HCT116 (cell line): ENCODE data around the gene WFDC2. TPM values are rescaled to one million over a fixed set of nuclear protein-coding genes. Genes with fewer than 3 reads are reported as not detected.

Experiments used
- ATAC-seq: fragments of 200-7000 bp; cut with Tn5 transposase; 2 replicates; pipeline ENCODE4 v1.9.1; 2020; ENCODE audit warnings: mild to moderate bottlenecking, moderate library complexity
- BruUV-seq: library from RNA; stranded (reverse); fragments of 400-500 nt; replicated peaks from 2 replicates; lab custom pipeline; 2021; lab: Mats Ljungman, UMichigan
- CTCF ChIA-PET: fragments of 300-600 bp; sonication (Branson Sonifier 250); formaldehyde crosslinking; loops from one replicate; lab custom pipeline; 2021; ENCODE audit warnings: antibody characterized with exemption; lab: Charles Lee
- POLR2A ChIA-PET: fragments of 300-600, 350-600 bp; sonication (Branson Sonifier 250); formaldehyde crosslinking; loops from one replicate; lab custom pipeline; 2021; ENCODE audit warnings: antibody characterized with exemption; lab: Charles Lee
- RAD21 ChIA-PET, 2 experiments: fragments of 300-600 bp; sonication (Branson Sonifier 250); formaldehyde crosslinking; loops; one replicate each; lab custom pipeline; 2023; ENCODE audit warnings: low total read pairs in 2 of 2; ENCODE audit not compliant: uncharacterized antibody in 2 of 2, unreplicated experiment in 2 of 2, low non-redundant PET in 1 of 2; lab: Charles Lee
- DNase-seq: peaks from one replicate; pipeline ENCODE4 v3.0.0-alpha.2; 2010; ENCODE audit warnings: low read depth, low spot score
- H2AFZ ChIP-seq: fragments of 200-600 bp; shearing (Covaris generic), sonication (generic); 2 replicates; pipeline ENCODE4 v1.6.1; 2017; ENCODE audit warnings: low read depth, mixed run types, mixed read lengths, antibody characterized with exemption, low read length; ENCODE audit not compliant: poor library complexity, severe bottlenecking
- H3K27ac ChIP-seq: 2 replicates; pipeline ENCODE4 v1.5.1; 2012; ENCODE audit warnings: low read depth, low read length
- H3K27me3 ChIP-seq: fragments of 200-600 bp; sonication (generic); 2 replicates; pipeline ENCODE4 v1.6.1; 2016; ENCODE audit warnings: mixed run types, low read length, mixed read lengths; ENCODE audit not compliant: insufficient read depth
- H3K36me3 ChIP-seq, 2 experiments: fragments of 200-500 bp in 1 of 2; fragments of 200-600 bp in 1 of 2; sonication (Bioruptor generic) in 1 of 2; sonication (generic) in 1 of 2; 2 replicates each; pipeline versions ENCODE4 v1.5.1 to v1.6.1; 2014 to 2016; ENCODE audit warnings: low read length in 2 of 2, inconsistent platforms in 1 of 2, mixed read lengths in 1 of 2, mixed run types in 1 of 2; ENCODE audit not compliant: insufficient read depth in 2 of 2, control insufficient read depth in 1 of 2
- H3K4me1 ChIP-seq, 2 experiments: fragments of 200-600 bp in 1 of 2; sonication (generic) in 1 of 2; 2 replicates each; pipeline versions ENCODE4 v1.5.1 to v1.6.1; 2012 to 2017; ENCODE audit warnings: low read length in 2 of 2, inconsistent platforms in 1 of 2, mild to moderate bottlenecking in 1 of 2, mixed read lengths in 1 of 2, mixed run types in 1 of 2, moderate library complexity in 1 of 2; ENCODE audit not compliant: insufficient read depth in 2 of 2, control insufficient read depth in 1 of 2
- H3K4me2 ChIP-seq: fragments of 200-600 bp; sonication (generic); 2 replicates; pipeline ENCODE4 v1.6.1; 2017; ENCODE audit warnings: mixed run types, low read length, mixed read lengths
- H3K4me3 ChIP-seq, 2 experiments: fragments of 200-600 bp in 1 of 2; sonication (generic) in 1 of 2; replicated peaks in 1 of 2; 2 replicates each; pipeline ENCODE4 v1.5.1; 2011 to 2016; ENCODE audit warnings: low read length in 2 of 2, control low read depth in 1 of 2, low read depth in 1 of 2, mild to moderate bottlenecking in 1 of 2, mixed read lengths in 1 of 2, mixed run types in 1 of 2
- H3K79me2 ChIP-seq: fragments of 200-600 bp; sonication (generic); 2 replicates; pipeline ENCODE4 v1.6.1; 2017; ENCODE audit warnings: mild to moderate bottlenecking, mixed run types, low read length, moderate library complexity, mixed read lengths; ENCODE audit not compliant: insufficient read depth
- H3K9ac ChIP-seq: fragments of 200-600 bp; sonication (generic); 2 replicates; pipeline ENCODE4 v1.6.1; 2016; ENCODE audit warnings: low read length, mixed read lengths
- H3K9me2 ChIP-seq: fragments of 200-600 bp; sonication (generic), shearing (Covaris generic); 2 replicates; pipeline ENCODE4 v1.6.1; 2017; ENCODE audit warnings: mixed run types, mild to moderate bottlenecking, moderate library complexity; ENCODE audit not compliant: insufficient read depth
- H3K9me3 ChIP-seq, 2 experiments: fragments of 200-500 bp in 1 of 2; fragments of 200-600 bp in 1 of 2; sonication (Bioruptor generic) in 1 of 2; sonication (generic) in 1 of 2; 2 replicates each; pipeline ENCODE4 v1.6.1; 2014 to 2017; ENCODE audit warnings: low read length in 2 of 2, mixed read lengths in 2 of 2, inconsistent platforms in 1 of 2, low read depth in 1 of 2, mild to moderate bottlenecking in 1 of 2, mixed run types in 1 of 2, moderate library complexity in 1 of 2; ENCODE audit not compliant: control insufficient read depth in 1 of 2, insufficient read depth in 1 of 2
- H4K20me1 ChIP-seq: fragments of 200-600 bp; sonication (generic), shearing (Covaris generic); 2 replicates; pipeline ENCODE4 v1.6.1; 2017; ENCODE audit warnings: mixed run types, mild to moderate bottlenecking, moderate library complexity; ENCODE audit not compliant: insufficient read depth
- EGR1 ChIP-seq: IDR thresholded peaks from 2 replicates; pipeline ENCODE4 v1.6.1; 2012; ENCODE audit warnings: low read depth
- EZH2phosphoT487 ChIP-seq: fragments of 200-600 bp; IDR thresholded peaks from 2 replicates; pipeline ENCODE4 v1.6.1; 2018; ENCODE audit warnings: antibody characterized with exemption, borderline replicate concordance
- RAD21 ChIP-seq: IDR thresholded peaks from 2 replicates; pipeline ENCODE4 v1.6.1; 2012; ENCODE audit warnings: low read depth, mild to moderate bottlenecking
- SIN3A ChIP-seq: IDR thresholded peaks from 2 replicates; pipeline ENCODE4 v1.6.1; 2012; ENCODE audit warnings: low read depth
- SRF ChIP-seq: IDR thresholded peaks from 2 replicates; pipeline ENCODE4 v1.6.1; 2012; ENCODE audit warnings: low read depth
- ZFX ChIP-seq: fragments of 450-650 bp; IDR thresholded peaks from 2 replicates; pipeline ENCODE4 v1.6.1; 2017
- ZNF274 ChIP-seq: fragments of 200-500 bp; sonication (Bioruptor generic); IDR thresholded peaks from 2 replicates; pipeline ENCODE4 v1.6.1; 2014; ENCODE audit warnings: mild to moderate bottlenecking, low read depth, low read length, inconsistent platforms
- intact Hi-C: fragments of 100-400 bp; cut with micrococcal nuclease; formaldehyde crosslinking; loops from 2 replicates; pipeline ENCODE4 v1.10.0; 2022
- total RNA-seq: library from RNA; stranded (reverse); gene quantifications from one replicate; pipeline ENCODE4 v1.2.1, GENCODE V29; 2021; ENCODE audit not compliant: unreplicated experiment
- TF ChIP-seq, protein P1 (sequence below): IDR thresholded peaks from 2 replicates; pipeline ENCODE4 v1.6.1; 2012
- TF ChIP-seq, protein P2 (sequence below): IDR thresholded peaks from 2 replicates; pipeline ENCODE4 v1.6.1; 2012

WFDC2 gene
- total RNA-seq, 1 experiment from 2014 or later: 1.1 TPM

DNA sequence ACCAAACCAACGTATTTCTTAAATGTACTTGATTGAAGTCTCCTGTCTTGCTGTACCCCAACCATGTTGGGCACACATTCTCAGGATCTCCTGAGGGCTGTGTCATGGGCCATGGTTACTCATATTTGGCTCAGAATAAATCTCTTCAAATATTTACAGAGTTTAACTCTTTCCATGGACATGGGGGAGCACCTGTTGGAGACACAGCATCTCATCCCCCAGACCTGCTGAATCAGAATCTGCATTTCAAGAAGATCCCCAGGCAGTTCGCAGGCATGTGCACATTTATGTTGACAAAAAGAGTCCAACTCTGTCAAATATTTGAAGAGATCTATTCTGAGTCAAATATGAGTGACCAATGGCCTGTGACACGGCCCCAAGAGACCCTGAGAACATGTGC lies 29.1 kb upstream of the WFDC2 start:
- Histone ChIP-seq H3K9me3 (no peaks in the 10 kb centered on the region), H3K27ac (no peak overlapping the region)
- DNase-seq: no peak
- CTCF ChIA-PET: interaction anchor here (2.0 to 2.2 kb wide), 2 partner anchors 10 to 77 kb away, joined by 4 to 5 read pairs; partner anchors contain the start of gene SYS1
- TF ChIP-seq EZH2phosphoT487 (no peak), SRF (no peak), ZNF274 (no peak), RAD21 (no peak)
- TF ChIP-seq, protein P1, sequence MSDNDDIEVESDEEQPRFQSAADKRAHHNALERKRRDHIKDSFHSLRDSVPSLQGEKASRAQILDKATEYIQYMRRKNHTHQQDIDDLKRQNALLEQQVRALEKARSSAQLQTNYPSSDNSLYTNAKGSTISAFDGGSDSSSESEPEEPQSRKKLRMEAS: no peak
- TF ChIP-seq, all 23 proteins: peak for 0
- ChIA-PET RAD21 (interaction anchor here in 1 of 2 experiments (1.0 to 1.1 kb wide), 2 partner anchors 78 to 117 kb away, joined by 3 read pairs; no protein-coding TSS in a partner anchor), POLR2A (no interaction called here)
- H3K9me2 ChIP-seq: no peaks in the 10 kb centered on the region
- H4K20me1 ChIP-seq: no peaks in the 10 kb centered on the region
- peaks cover 0 to 12% of the 10 kb centered on the region in 2 experiments; a peak in 2 of 4 replicates for H3K4me1 ChIP-seq
- no peak overlapping the region for H3K4me3 ChIP-seq
- no peaks in the 10 kb centered on the region for H3K27me3 ChIP-seq
- intact Hi-C loops: no loop called here
- no TSS peak for BruUV-seq
- no peak overlapping the region for H3K9ac ChIP-seq
- H2AFZ ChIP-seq: no peak overlapping the region
- H3K79me2 ChIP-seq: no peaks in the 10 kb centered on the region
- ATAC-seq: no peak
- H3K4me2 ChIP-seq: no peak overlapping the region
- no peaks in the 10 kb centered on the region for H3K36me3 ChIP-seq

DNA sequence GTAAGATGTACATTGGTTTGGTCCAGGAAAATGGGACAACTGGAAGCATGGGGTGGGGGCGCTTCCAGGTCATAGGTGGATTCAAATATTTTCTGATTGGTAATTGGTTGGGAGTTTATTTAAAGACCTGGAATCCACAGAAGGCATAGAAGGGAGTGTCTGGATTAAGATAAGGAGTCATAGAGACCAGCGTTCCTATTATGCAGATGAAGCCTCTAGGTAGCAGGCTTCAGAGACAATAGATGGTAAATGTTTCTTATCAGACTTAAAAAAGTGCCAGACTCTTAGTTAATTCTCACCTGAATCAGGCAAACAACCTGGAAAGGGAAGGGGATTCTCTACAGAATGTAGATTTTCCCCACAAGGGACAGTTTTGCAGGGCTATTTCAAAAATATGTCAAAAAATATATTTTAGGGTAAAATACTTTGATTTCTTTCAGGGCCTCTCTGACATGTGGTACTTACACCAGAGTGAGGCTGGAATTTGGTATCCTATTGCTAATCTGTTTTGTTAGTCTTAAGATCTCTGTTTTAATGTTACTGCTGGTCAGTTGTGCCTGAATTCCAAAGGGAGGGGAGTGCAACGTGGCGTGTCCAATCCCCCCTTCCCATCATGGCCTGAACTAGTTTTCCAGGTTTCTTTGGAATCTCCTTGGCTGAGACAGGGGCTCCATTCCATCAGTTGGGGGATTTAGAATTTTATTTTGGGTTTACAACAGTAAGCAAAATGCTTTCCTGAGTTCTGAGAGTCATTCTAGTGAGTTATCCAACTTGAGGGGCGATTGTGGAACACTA lies 28.5 kb upstream of the WFDC2 start:
- no peaks in the 10 kb centered on the region for H3K9me3 ChIP-seq
- ChIA-PET RAD21 (no interaction called here), CTCF (interaction anchor here (2.2 kb wide), 1 partner anchor 9 kb away, joined by 5 read pairs; no protein-coding TSS in a partner anchor)
- no peaks in the 10 kb centered on the region for H3K9me2 ChIP-seq
- no peak for ATAC-seq
- no peak overlapping the region for H3K4me2 ChIP-seq
- no TSS peak for BruUV-seq
- peaks cover 0 to 11% of the 10 kb centered on the region in 2 experiments; a peak in 2 of 4 replicates for H3K4me1 ChIP-seq
- H3K4me3 ChIP-seq: no peak overlapping the region
- no peaks in the 10 kb centered on the region for H3K36me3 ChIP-seq
- no peak overlapping the region for H3K27ac ChIP-seq
- TF ChIP-seq SIN3A (no peak), ZFX (no peak), EGR1 (no peak)
- TF ChIP-seq, protein P2, sequence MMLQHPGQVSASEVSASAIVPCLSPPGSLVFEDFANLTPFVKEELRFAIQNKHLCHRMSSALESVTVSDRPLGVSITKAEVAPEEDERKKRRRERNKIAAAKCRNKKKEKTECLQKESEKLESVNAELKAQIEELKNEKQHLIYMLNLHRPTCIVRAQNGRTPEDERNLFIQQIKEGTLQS: no peak
- TF ChIP-seq, all 23 proteins: peak for 0
- POLR2A ChIA-PET: no interaction called here
- DNase-seq: no peak
- Histone ChIP-seq H2AFZ (no peak overlapping the region), H3K79me2 (no peaks in the 10 kb centered on the region), H4K20me1 (no peaks in the 10 kb centered on the region), H3K9ac (no peak overlapping the region), H3K27me3 (no peaks in the 10 kb centered on the region)
- intact Hi-C loops: no loop called here
